NB4 (cell line): ENCODE results near the gene UTP25.
"Not testable (repeated sequence)": the region's sequence is repeated elsewhere in the genome, so short reads cannot be mapped to it uniquely, and the experiment has no call there.

Experiments
- DNase-seq: peaks from one replicate; pipeline ENCODE4 v3.0.0; 2010; ENCODE audit warnings: low read depth
- H3K4me3 ChIP-seq: one replicate; pipeline ENCODE4 v1.5.1; 2011; ENCODE audit warnings: mild to moderate bottlenecking, low read depth, low read length, moderate library complexity
- CTCF ChIP-seq: IDR thresholded peaks from one replicate; pipeline ENCODE4 v1.5.1; 2012; ENCODE audit warnings: low read depth, low read length
- MYC ChIP-seq: IDR thresholded peaks from 2 replicates; pipeline ENCODE4 v1.6.1; 2011; ENCODE audit warnings: low read depth, low read length
- POLR2A ChIP-seq: IDR thresholded peaks from 2 replicates; pipeline ENCODE4 v1.6.1; 2011; ENCODE audit warnings: mild to moderate bottlenecking; ENCODE audit not compliant: insufficient read length; ENCODE audit errors: extremely low read depth
- TF ChIP-seq, protein P1 (sequence below): IDR thresholded peaks from 2 replicates; pipeline ENCODE4 v1.6.1; 2011; ENCODE audit warnings: low read depth, low read length

Gene UTP25

DNA sequence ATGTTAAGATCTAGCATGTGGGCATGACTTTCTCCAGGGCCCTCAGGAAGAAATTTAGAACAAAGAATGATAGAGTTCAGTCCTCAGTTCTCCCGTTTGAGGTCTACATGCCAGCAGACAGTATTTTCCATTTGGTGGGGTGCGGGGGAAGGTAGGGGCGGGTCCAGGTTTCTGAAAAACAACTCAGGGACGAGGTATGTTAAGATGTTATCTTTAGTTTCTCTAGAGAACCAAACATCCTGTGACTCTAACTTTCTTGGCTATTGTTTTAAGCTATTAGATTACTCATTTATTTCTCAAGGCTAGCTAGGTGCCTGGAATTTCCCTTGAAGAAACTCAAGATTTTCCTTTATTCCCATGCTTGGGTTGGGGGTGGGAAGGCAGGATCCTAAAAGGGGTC is 67.9 kb downstream of the UTP25 start:
- DNase-seq = no peak
- H3K4me3 ChIP-seq = no peak overlapping the region

DNA sequence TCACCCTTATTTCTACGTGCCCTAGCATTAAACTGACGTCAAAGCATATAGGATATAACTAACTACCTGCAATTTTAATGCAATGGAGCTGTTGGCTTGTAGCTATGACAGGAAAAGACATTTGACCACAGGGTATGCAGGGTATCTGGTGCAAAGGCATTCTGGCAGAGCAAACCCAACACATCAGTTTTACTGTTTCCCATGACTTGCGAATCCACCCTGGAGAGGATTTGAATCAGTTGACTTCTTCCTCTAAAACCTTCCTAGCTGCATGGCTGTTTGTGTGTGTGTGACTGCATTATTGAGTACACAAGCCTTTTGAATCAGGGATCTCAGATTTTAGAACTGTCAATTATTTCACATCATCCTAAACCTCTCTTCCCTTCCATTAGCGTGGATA is 68.6 kb downstream of the UTP25 start:
- DNase-seq = no peak
- no peak for TF ChIP-seq CTCF
- TF ChIP-seq POLR2A = no peak
- TF ChIP-seq, protein P1, sequence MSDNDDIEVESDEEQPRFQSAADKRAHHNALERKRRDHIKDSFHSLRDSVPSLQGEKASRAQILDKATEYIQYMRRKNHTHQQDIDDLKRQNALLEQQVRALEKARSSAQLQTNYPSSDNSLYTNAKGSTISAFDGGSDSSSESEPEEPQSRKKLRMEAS = no peak
- TF ChIP-seq MYC = no peak
- H3K4me3 ChIP-seq = no peak overlapping the region

More for the DNA sequence above, 67.9 kb downstream of the UTP25 start:
- TF ChIP-seq, protein P1 = no peak
- TF ChIP-seq MYC = no peak
- TF ChIP-seq CTCF = no peak

- DNase-seq = not testable (repeated sequence)
Measured at GRCh38 chr1:209898271-209898670, 70.5 kb downstream of the UTP25 start.

GRCh38 chr1:209898851-209899250 is 71.1 kb downstream of the UTP25 start:
- not testable (repeated sequence) for H3K4me3 ChIP-seq, DNase-seq

More at GRCh38 chr1:209898271-209898670, 70.5 kb downstream of the UTP25 start:
- H3K4me3 ChIP-seq = not testable (repeated sequence)

DNA sequence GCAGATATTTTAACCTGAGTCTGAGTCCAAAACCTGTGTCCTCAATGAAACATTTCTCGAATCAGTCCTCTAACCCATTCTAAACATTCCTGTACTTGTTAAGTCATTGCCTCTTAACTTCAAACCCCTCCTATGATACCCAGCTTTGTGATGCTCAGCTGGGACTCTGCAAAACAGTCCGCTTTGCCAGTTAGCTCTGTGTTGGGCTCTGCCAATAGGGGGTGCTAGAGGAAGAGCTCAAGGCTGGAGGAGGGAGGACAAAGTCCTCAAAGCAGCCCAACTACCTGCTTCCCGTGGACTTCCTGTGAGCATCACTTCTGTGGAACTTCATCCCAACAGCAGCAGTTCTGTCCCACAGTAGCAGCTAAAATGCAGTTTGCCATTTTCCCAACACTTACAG is 72.2 kb downstream of the UTP25 start:
- DNase-seq = peak; percentile 33
- TF ChIP-seq POLR2A = no peak
- no peak for TF ChIP-seq MYC
- TF ChIP-seq CTCF = peak; percentile 70
- TF ChIP-seq, protein P1 = no peak

GRCh38 chr1:209900734-209901133 is 73.0 kb downstream of the UTP25 start:
- TF ChIP-seq POLR2A (no peak), MYC (no peak), CTCF (no peak)
- TF ChIP-seq, protein P1 = no peak
- no peak overlapping the region for H3K4me3 ChIP-seq
- no peak for DNase-seq

More for the DNA sequence above, 72.2 kb downstream of the UTP25 start:
- no peak overlapping the region for H3K4me3 ChIP-seq

GRCh38 chr1:209901211-209901610 is 73.4 kb downstream of the UTP25 start:
- DNase-seq = no peak
- H3K4me3 ChIP-seq = no peak overlapping the region
- TF ChIP-seq, protein P1 = no peak
- TF ChIP-seq MYC = no peak
- TF ChIP-seq CTCF = no peak
- no peak for TF ChIP-seq POLR2A

GRCh38 chr1:209904774-209905173 is 77.0 kb downstream of the UTP25 start:
- H3K4me3 ChIP-seq, DNase-seq: not testable (repeated sequence)
